Kidney glomerular epithelial cell (primary cell): ENCODE data around the gene ASB4.
"Not testable (repeated sequence)": the region's sequence is repeated elsewhere in the genome, so short reads cannot be mapped to it uniquely, and the experiment has no call there.

ENCODE experiments used
- DNase-seq: peaks from one replicate; lab custom pipeline; 2025; lab: John Stamatoyannopoulos, UW

Gene ASB4

GRCh38 chr7:95478272-95479037 is 7.3 kb upstream of the ASB4 start:
- DNase-seq = peak; percentile 78

GRCh38 chr7:95479992-95480624 is 5.6 kb upstream of the ASB4 start:
- no peak for DNase-seq

- no peak for DNase-seq
Measured at GRCh38 chr7:95481271-95482165, 4.2 kb upstream of the ASB4 start.

GRCh38 chr7:95482424-95482823 is 3.3 kb upstream of the ASB4 start:
- DNase-seq = no peak

GRCh38 chr7:95490231-95490762 is 4.6 kb downstream of the ASB4 start:
- DNase-seq = no peak

GRCh38 chr7:95491201-95491600 is 5.5 kb downstream of the ASB4 start:
- DNase-seq = no peak

GRCh38 chr7:95491634-95492314 is 6.0 kb downstream of the ASB4 start:
- peak; percentile 80 for DNase-seq

GRCh38 chr7:95493247-95493646 is 7.5 kb downstream of the ASB4 start:
- DNase-seq = no peak

GRCh38 chr7:95493844-95494243 is 8.1 kb downstream of the ASB4 start:
- DNase-seq = no peak

GRCh38 chr7:95501261-95501832 is 15.6 kb downstream of the ASB4 start:
- peak; percentile 74 for DNase-seq

GRCh38 chr7:95502403-95502802 is 16.7 kb downstream of the ASB4 start:
- DNase-seq = no peak

GRCh38 chr7:95503271-95504131 is 17.8 kb downstream of the ASB4 start:
- DNase-seq = no peak

GRCh38 chr7:95504132-95504588 is 18.4 kb downstream of the ASB4 start:
- not testable (repeated sequence) for DNase-seq

GRCh38 chr7:95508780-95509179 is 23.0 kb downstream of the ASB4 start:
- DNase-seq = no peak

GRCh38 chr7:95509199-95509598 is 23.5 kb downstream of the ASB4 start:
- DNase-seq = peak; percentile 44

- DNase-seq = peak; percentile 63
Measured at GRCh38 chr7:95511716-95512260, 26.0 kb downstream of the ASB4 start.

GRCh38 chr7:95517458-95517857 is 31.7 kb downstream of the ASB4 start:
- DNase-seq = no peak

- DNase-seq = no peak
Measured at GRCh38 chr7:95517870-95518269, 32.1 kb downstream of the ASB4 start.

- no peak for DNase-seq
Measured at GRCh38 chr7:95520136-95520535, 34.4 kb downstream of the ASB4 start.

- DNase-seq = no peak
Measured at GRCh38 chr7:95525503-95525902, 39.8 kb downstream of the ASB4 start.
